BLaER1 (cell line): ENCODE data around the gene TMEM150A.
"Not testable (repeated sequence)": the region's sequence is repeated elsewhere in the genome, so short reads cannot be mapped to it uniquely, and the experiment has no call there.

ENCODE experiments used
- H3K27ac ChIP-seq: shearing (Covaris generic); formaldehyde crosslinking; 2 replicates; pipeline ENCODE4 v1.8.1; 2022
- H3K27me3 ChIP-seq: shearing (Covaris generic); formaldehyde crosslinking; 2 replicates; pipeline ENCODE4 v1.8.1; 2022
- H3K36me3 ChIP-seq: shearing (Covaris generic); formaldehyde crosslinking; 2 replicates; pipeline ENCODE4 v1.8.1; 2022
- H3K4me1 ChIP-seq: shearing (Covaris generic); formaldehyde crosslinking; 2 replicates; pipeline ENCODE4 v1.8.1; 2022
- H3K4me2 ChIP-seq: shearing (Covaris generic); formaldehyde crosslinking; 2 replicates; pipeline ENCODE4 v1.8.1; 2022
- H3K4me3 ChIP-seq: shearing (Covaris generic); formaldehyde crosslinking; 2 replicates; pipeline ENCODE4 v1.8.1; 2022
- H3K9ac ChIP-seq: shearing (Covaris generic); formaldehyde crosslinking; 2 replicates; pipeline ENCODE4 v1.8.1; 2022
- H3K9me3 ChIP-seq: shearing (Covaris generic); formaldehyde crosslinking; 2 replicates; pipeline ENCODE4 v1.8.1; 2022
- H4K20me1 ChIP-seq: shearing (Covaris generic); formaldehyde crosslinking; 2 replicates; pipeline ENCODE4 v1.8.1; 2022
- Cebpa-rat ChIP-seq: shearing (Covaris generic); IDR thresholded peaks from 2 replicates; pipeline ENCODE4 v1.8.1; 2022

TMEM150A gene

GRCh38 chr2:85578243-85579180 lies 24.0 kb downstream of the TMEM150A start:
- TF ChIP-seq Cebpa-rat: no peak
- peaks cover 77% of the 10 kb centered on the region for H3K4me1 ChIP-seq
- no peaks in the 10 kb centered on the region for H3K27me3 ChIP-seq
- no peaks in the 10 kb centered on the region for H4K20me1 ChIP-seq
- no peaks in the 10 kb centered on the region; the same call in 1 of the 2 replicates for H3K36me3 ChIP-seq
- H3K4me2 ChIP-seq: peak overlapping the region; percentile 92
- H3K4me3 ChIP-seq: peak overlapping the region; percentile 53
- H3K9me3 ChIP-seq: no peaks in the 10 kb centered on the region
- H3K27ac ChIP-seq: peak overlapping the region; percentile 95
- peak overlapping the region; percentile 79 for H3K9ac ChIP-seq

GRCh38 chr2:85577386-85578242 lies 24.9 kb downstream of the TMEM150A start, which contains the start of gene VAMP8:
VAMP8 (plus strand) TSS chr2:85577586; CDS start chr2:85577647, 61 bp downstream.
- peak within 1 kb of the TSS; percentile 79 for H3K9ac ChIP-seq
- H3K9me3 ChIP-seq: no peaks in the 10 kb centered on the region
- H3K36me3 ChIP-seq: no peaks in the 10 kb centered on the region; the same call in 1 of the 2 replicates
- H3K4me3 ChIP-seq: peak within 1 kb of the TSS; percentile 53
- no peaks in the 10 kb centered on the region for H3K27me3 ChIP-seq
- no peaks in the 10 kb centered on the region for H4K20me1 ChIP-seq
- H3K4me1 ChIP-seq: peaks cover 68% of the 10 kb centered on the region
- H3K27ac ChIP-seq: peak within 1 kb of the TSS; percentile 95
- H3K4me2 ChIP-seq: peak within 1 kb of the TSS; percentile 92
- no peak for TF ChIP-seq Cebpa-rat

GRCh38 chr2:85577063-85577385 lies 25.5 kb downstream of the TMEM150A start:
- Histone ChIP-seq H3K27me3 (no peaks in the 10 kb centered on the region), H3K36me3 (no peaks in the 10 kb centered on the region; the same call in 1 of the 2 replicates), H3K27ac (peak overlapping the region; percentile 95), H4K20me1 (no peaks in the 10 kb centered on the region), H3K4me2 (peak overlapping the region; percentile 92), H3K9me3 (no peaks in the 10 kb centered on the region), H3K4me1 (peaks cover 62% of the 10 kb centered on the region), H3K4me3 (no peak overlapping the region; the same call in 1 of the 2 replicates), H3K9ac (peak overlapping the region; percentile 79; the same call in 1 of the 2 replicates)
- no peak for TF ChIP-seq Cebpa-rat

GRCh38 chr2:85575739-85576138 lies 26.8 kb downstream of the TMEM150A start:
- peaks cover 49% of the 10 kb centered on the region for H3K4me1 ChIP-seq
- H3K9me3 ChIP-seq: no peaks in the 10 kb centered on the region
- H3K27ac ChIP-seq: no peak overlapping the region
- no peak overlapping the region for H3K4me2 ChIP-seq
- no peaks in the 10 kb centered on the region for H4K20me1 ChIP-seq
- H3K9ac ChIP-seq: no peak overlapping the region
- no peak for TF ChIP-seq Cebpa-rat
- no peaks in the 10 kb centered on the region for H3K36me3 ChIP-seq
- no peak overlapping the region for H3K4me3 ChIP-seq
- no peaks in the 10 kb centered on the region for H3K27me3 ChIP-seq

GRCh38 chr2:85566265-85566664 lies 36.2 kb downstream of the TMEM150A start:
- no peaks in the 10 kb centered on the region for H3K36me3 ChIP-seq
- no peak overlapping the region for H3K4me2 ChIP-seq
- H3K27ac ChIP-seq: no peak overlapping the region
- no peak for TF ChIP-seq Cebpa-rat
- no peaks in the 10 kb centered on the region for H3K9me3 ChIP-seq
- H4K20me1 ChIP-seq: no peaks in the 10 kb centered on the region
- H3K4me3 ChIP-seq: no peak overlapping the region
- H3K9ac ChIP-seq: no peak overlapping the region
- H3K4me1 ChIP-seq: peaks cover 19% of the 10 kb centered on the region
- no peaks in the 10 kb centered on the region for H3K27me3 ChIP-seq

- Histone ChIP-seq H3K9ac (no peak overlapping the region), H3K36me3 (peaks cover 8% of the 10 kb centered on the region), H3K4me3 (no peak overlapping the region), H4K20me1 (peaks cover 12% of the 10 kb centered on the region; the same call in 1 of the 2 replicates), H3K4me2 (peak overlapping the region; percentile 50), H3K27me3 (no peaks in the 10 kb centered on the region), H3K4me1 (peaks cover 36% of the 10 kb centered on the region), H3K27ac (peak overlapping the region; percentile 35; the same call in 1 of the 2 replicates), H3K9me3 (no peaks in the 10 kb centered on the region)
- TF ChIP-seq Cebpa-rat: 0 out of 2 replicates have a peak, but pooled peaks have one; percentile 27
Measured at GRCh38 chr2:85564144-85564563, 38.3 kb downstream of the TMEM150A start.

- TF ChIP-seq Cebpa-rat: no peak
- H3K4me2 ChIP-seq: peak within 1 kb of the TSS; percentile 98
- no peaks in the 10 kb centered on the region for H3K9me3 ChIP-seq
Measured at GRCh38 chr2:85561280-85562212, 41.0 kb downstream of the TMEM150A start, which contains the start of gene GGCX. GGCX (minus strand) TSS chr2:85561493; CDS start chr2:85561428, 65 bp downstream.

GRCh38 chr2:85560812-85561279 lies 41.7 kb downstream of the TMEM150A start:
- peak overlapping the region; percentile 56 for H3K27ac ChIP-seq
- peaks cover 37% of the 10 kb centered on the region; the same call in 1 of the 2 replicates for H4K20me1 ChIP-seq
- H3K9me3 ChIP-seq: no peaks in the 10 kb centered on the region
- H3K36me3 ChIP-seq: peaks cover 40% of the 10 kb centered on the region
- H3K4me1 ChIP-seq: peaks cover 38% of the 10 kb centered on the region
- H3K4me3 ChIP-seq: peak overlapping the region; percentile 71
- no peaks in the 10 kb centered on the region for H3K27me3 ChIP-seq
- no peak for TF ChIP-seq Cebpa-rat
- peak overlapping the region; percentile 88 for H3K9ac ChIP-seq
- H3K4me2 ChIP-seq: peak overlapping the region; percentile 98

More at GRCh38 chr2:85561280-85562212, 41.0 kb downstream of the TMEM150A start, which contains the start of gene GGCX:
- peaks cover 38% of the 10 kb centered on the region for H3K4me1 ChIP-seq
- peaks cover 33% of the 10 kb centered on the region for H3K36me3 ChIP-seq
- peak within 1 kb of the TSS; percentile 71 for H3K4me3 ChIP-seq
- H4K20me1 ChIP-seq: peaks cover 37% of the 10 kb centered on the region; the same call in 1 of the 2 replicates
- peak within 1 kb of the TSS; percentile 88 for H3K9ac ChIP-seq
- H3K27ac ChIP-seq: peak within 1 kb of the TSS; percentile 87
- no peaks in the 10 kb centered on the region for H3K27me3 ChIP-seq

GRCh38 chr2:85560403-85560726 lies 42.1 kb downstream of the TMEM150A start:
- H3K4me1 ChIP-seq: peaks cover 38% of the 10 kb centered on the region
- H3K27ac ChIP-seq: peak overlapping the region; percentile 56; the same call in 1 of the 2 replicates
- peak overlapping the region; percentile 98 for H3K4me2 ChIP-seq
- not testable (repeated sequence) for H3K9me3 ChIP-seq, H3K27me3 ChIP-seq
- H4K20me1 ChIP-seq: peaks cover 37% of the 10 kb centered on the region; the same call in 1 of the 2 replicates
- peak overlapping the region; percentile 88 for H3K9ac ChIP-seq
- H3K36me3 ChIP-seq: peaks cover 45% of the 10 kb centered on the region
- H3K4me3 ChIP-seq: peak overlapping the region; percentile 71
